Esophagus (tissue), 2 donors: ENCODE results near the gene BCL2. TPM values are rescaled to one million over a fixed set of nuclear protein-coding genes. Genes with fewer than 3 reads are reported as not detected.

Experiments
- H3K27ac ChIP-seq, 2 donors: one replicate each; pipeline ENCODE4 v1.5.1; 2013; ENCODE audit warnings: low read depth in 2 of 2, mild to moderate bottlenecking in 2 of 2, inconsistent platforms in 1 of 2, low read length in 1 of 2, moderate library complexity in 1 of 2
- H3K27me3 ChIP-seq, 2 donors: one replicate each; pipeline ENCODE4 v1.6.1; 2013; ENCODE audit warnings: low read length in 2 of 2, control low read depth in 1 of 2, mild to moderate bottlenecking in 1 of 2; ENCODE audit not compliant: insufficient read depth in 2 of 2, control insufficient read depth in 1 of 2
- H3K36me3 ChIP-seq, 2 donors: one replicate each; pipeline ENCODE4 v1.6.1; 2013; ENCODE audit warnings: low read length in 1 of 2; ENCODE audit not compliant: control insufficient read depth in 2 of 2, insufficient read depth in 2 of 2
- H3K4me1 ChIP-seq, 2 donors: one replicate each; pipeline ENCODE4 v1.6.1; 2013; ENCODE audit warnings: low read length in 1 of 2; ENCODE audit not compliant: control insufficient read depth in 2 of 2, insufficient read depth in 2 of 2
- H3K4me3 ChIP-seq, 2 donors: one replicate each; pipeline ENCODE4 v1.5.1; 2013; ENCODE audit warnings: low read length in 2 of 2, mild to moderate bottlenecking in 2 of 2, low read depth in 1 of 2, moderate library complexity in 1 of 2
- H3K9me3 ChIP-seq, 2 donors: one replicate each; pipeline ENCODE4 v1.6.1; 2013; ENCODE audit warnings: mild to moderate bottlenecking in 2 of 2, low read depth in 1 of 2, low read length in 1 of 2, moderate library complexity in 1 of 2; ENCODE audit not compliant: control insufficient read depth in 2 of 2, insufficient read depth in 1 of 2
- WGBS, 2 donors: extraction: QIAGEN DNeasy Blood & Tissue Kit; methylation state at CpG; one replicate each; pipeline ENCODE4 v1.1.7; 2013; 5-methylcytosine and 5-hydroxymethylcytosine counted together
- polyA plus RNA-seq, 2 donors: library from polyadenylated mRNA; stranded (reverse); fragments of 200-250 nt; gene quantifications; one replicate each; pipeline ENCODE4 v1.2.3, GENCODE V29; 2013
- donor health status: healthy with polysubstance abuse.
- donor health status: Bipolar disorder and iron deficiency.

The BCL2 gene
- polyA plus RNA-seq, 2 donors = 1.3 to 1.9 TPM

GRCh38 chr18:63126134-63127069, 193.2 kb downstream of the BCL2 start:
- H3K4me1 ChIP-seq = no peaks in the 10 kb centered on the region
- H3K36me3 ChIP-seq = no peaks in the 10 kb centered on the region
- H3K27ac ChIP-seq = no peak overlapping the region
- H3K27me3 ChIP-seq = no peaks in the 10 kb centered on the region
- H3K9me3 ChIP-seq = no peaks in the 10 kb centered on the region
- no peak overlapping the region for H3K4me3 ChIP-seq
- 72 to 84% methylated on average over 12 of the region's 12 CpGs for WGBS, 2 donors

DNA sequence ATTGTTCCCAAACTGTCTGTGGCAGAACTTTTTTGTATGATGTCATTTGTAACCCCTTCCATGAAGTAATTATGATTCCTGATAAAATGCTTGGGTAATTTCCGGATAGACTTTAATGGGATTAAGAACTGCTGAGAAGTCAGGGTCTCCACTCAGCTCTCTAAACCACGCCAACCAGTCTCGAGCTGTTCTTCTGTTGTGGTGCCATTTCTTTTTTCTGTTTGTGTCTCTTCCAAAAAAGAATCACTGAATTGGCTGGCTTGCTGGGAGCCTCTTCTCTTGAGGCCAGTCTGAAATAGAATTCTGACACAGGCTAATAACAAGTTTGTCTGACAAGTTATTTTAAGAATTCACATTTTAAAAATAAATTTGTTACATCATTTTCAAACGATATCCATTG, 198.9 kb downstream of the BCL2 start:
- Histone ChIP-seq H3K27me3 (no peaks in the 10 kb centered on the region), H3K36me3 (no peaks in the 10 kb centered on the region), H3K27ac (no peak overlapping the region), H3K4me1 (no peaks in the 10 kb centered on the region), H3K4me3 (no peak overlapping the region), H3K9me3 (no peaks in the 10 kb centered on the region)
- WGBS, 2 donors = 59 to 69% methylated on average over 4 of the region's 4 CpGs

GRCh38 chr18:63119647-63120046, 199.9 kb downstream of the BCL2 start:
- Histone ChIP-seq H3K4me1 (no peaks in the 10 kb centered on the region), H3K27ac (no peak overlapping the region), H3K4me3 (no peak overlapping the region), H3K9me3 (no peaks in the 10 kb centered on the region), H3K36me3 (no peaks in the 10 kb centered on the region), H3K27me3 (no peaks in the 10 kb centered on the region)
- 36 to 40% methylated on average over 3 of the region's 3 CpGs for WGBS, 2 donors

DNA sequence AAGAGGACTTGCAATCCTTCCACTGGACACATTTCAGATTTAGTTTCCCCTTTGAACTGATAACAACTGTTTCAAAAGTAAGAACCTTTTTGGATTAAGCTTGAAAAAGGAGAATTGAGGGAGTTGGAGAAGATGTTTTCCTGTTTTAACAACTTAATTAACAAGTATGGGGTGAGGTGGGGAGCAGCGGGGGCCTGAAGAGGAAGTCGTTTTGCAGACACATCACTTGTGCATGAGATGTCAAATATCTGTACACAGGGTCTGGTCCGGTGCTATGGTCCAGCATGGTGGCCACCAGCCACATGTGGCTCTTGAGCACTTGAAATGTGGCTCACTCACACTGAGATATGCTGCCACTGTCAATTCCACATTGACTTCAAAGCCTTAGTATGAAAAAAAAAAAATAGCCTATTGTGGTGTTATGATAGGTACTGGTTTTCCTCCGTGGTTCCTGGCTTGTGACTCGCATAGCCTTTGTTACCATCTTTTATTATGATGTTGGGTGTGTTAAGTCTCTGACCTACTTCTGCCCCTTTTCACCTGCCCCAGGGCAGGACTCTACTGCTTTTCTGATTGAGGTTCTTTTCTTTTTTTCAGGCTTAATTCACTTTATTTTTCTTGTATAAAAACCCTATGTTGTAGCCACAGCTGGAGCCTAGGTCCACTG, 205.5 kb downstream of the BCL2 start:
- no peaks in the 10 kb centered on the region for H3K4me1 ChIP-seq
- WGBS, 2 donors = 68 to 69% methylated on average over 5 of the region's 5 CpGs
- H3K36me3 ChIP-seq = no peaks in the 10 kb centered on the region
- H3K9me3 ChIP-seq = no peaks in the 10 kb centered on the region
- H3K27ac ChIP-seq = no peak overlapping the region
- no peaks in the 10 kb centered on the region for H3K27me3 ChIP-seq
- H3K4me3 ChIP-seq = no peak overlapping the region

GRCh38 chr18:63112706-63113105, 206.9 kb downstream of the BCL2 start:
- Histone ChIP-seq H3K27ac (no peak overlapping the region), H3K27me3 (no peaks in the 10 kb centered on the region), H3K9me3 (no peaks in the 10 kb centered on the region), H3K4me1 (no peaks in the 10 kb centered on the region), H3K36me3 (no peaks in the 10 kb centered on the region), H3K4me3 (no peak overlapping the region)
- WGBS, 2 donors = 89 to 93% methylated on average over 5 of the region's 5 CpGs

DNA sequence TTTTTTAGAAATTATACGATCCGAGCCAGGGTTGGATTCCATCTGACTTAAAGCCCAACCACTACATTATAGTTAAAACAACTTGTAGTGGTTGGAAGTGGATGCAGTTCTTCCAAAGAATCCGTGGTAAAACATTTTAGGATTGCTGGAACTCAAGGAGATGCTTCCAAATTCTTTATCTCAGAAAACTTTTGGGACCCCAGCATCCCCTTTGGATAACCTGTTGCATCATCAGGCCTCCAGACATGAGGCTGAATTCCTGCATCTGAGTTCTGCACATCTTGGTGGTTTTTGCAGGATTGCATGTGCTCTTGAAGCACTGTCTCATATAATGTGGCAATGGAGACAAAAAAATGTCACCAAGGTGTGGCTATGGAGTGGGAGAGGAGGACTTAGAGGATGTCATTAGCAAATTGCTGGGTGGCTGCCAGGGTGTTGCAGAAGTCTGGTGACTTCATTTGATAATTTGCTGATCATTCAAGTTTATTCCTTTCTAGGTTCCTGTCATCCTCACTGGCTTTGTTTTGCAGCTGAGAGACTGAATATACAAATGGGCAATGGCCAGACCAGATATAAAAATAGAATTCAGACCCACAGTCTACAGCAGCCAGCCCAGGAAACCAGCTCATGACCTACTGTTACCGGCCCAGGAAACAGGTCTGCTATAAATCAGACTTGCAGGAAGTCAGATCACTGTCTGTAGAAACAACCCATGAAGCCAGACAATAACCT, 207.7 kb downstream of the BCL2 start:
- H3K36me3 ChIP-seq = no peaks in the 10 kb centered on the region
- H3K9me3 ChIP-seq = no peaks in the 10 kb centered on the region
- H3K27me3 ChIP-seq = no peaks in the 10 kb centered on the region
- H3K4me1 ChIP-seq = no peaks in the 10 kb centered on the region
- no peak overlapping the region for H3K4me3 ChIP-seq
- 37 to 43% methylated on average over 4 of the region's 4 CpGs for WGBS, 2 donors
- H3K27ac ChIP-seq = no peak overlapping the region

GRCh38 chr18:63109802-63110201, 209.8 kb downstream of the BCL2 start:
- Histone ChIP-seq H3K36me3 (no peaks in the 10 kb centered on the region), H3K27me3 (no peaks in the 10 kb centered on the region), H3K9me3 (no peaks in the 10 kb centered on the region), H3K4me3 (no peak overlapping the region), H3K4me1 (no peaks in the 10 kb centered on the region), H3K27ac (no peak overlapping the region)
- WGBS, 2 donors = 83 to 87% methylated on average over 4 of the region's 4 CpGs

- H3K4me3 ChIP-seq = no peak overlapping the region
- no peak overlapping the region for H3K27ac ChIP-seq
- no peaks in the 10 kb centered on the region for H3K36me3 ChIP-seq
- 78 to 80% methylated on average over 5 of the region's 5 CpGs for WGBS, 2 donors
- no peaks in the 10 kb centered on the region for H3K9me3 ChIP-seq
- H3K27me3 ChIP-seq = no peaks in the 10 kb centered on the region
- H3K4me1 ChIP-seq = no peaks in the 10 kb centered on the region
Observed at GRCh38 chr18:63109022-63109421, 210.5 kb downstream of the BCL2 start.

GRCh38 chr18:63107931-63108330, 211.6 kb downstream of the BCL2 start:
- WGBS, 2 donors = 94 to 96% methylated on average over 7 of the region's 7 CpGs
- H3K4me1 ChIP-seq = no peaks in the 10 kb centered on the region

More at GRCh38 chr18:63107931-63108330, 211.6 kb downstream of the BCL2 start:
- no peak overlapping the region for H3K4me3 ChIP-seq
- no peak overlapping the region for H3K27ac ChIP-seq
- no peaks in the 10 kb centered on the region for H3K27me3 ChIP-seq
- no peaks in the 10 kb centered on the region for H3K36me3 ChIP-seq
- H3K9me3 ChIP-seq = no peaks in the 10 kb centered on the region
